Measurements from ENCODE around the gene SLC4A11.

GRCh38 chr20:3246682-3247081 is 7.7 kb upstream of the SLC4A11 start:
- TF ChIP-seq CTCF (IDR thresholded peaks at IDR 0.05; ENCODE audit: low read depth, low read length) (no peak), EZH2phosphoT487 (IDR thresholded peaks at IDR 0.05; ENCODE audit: low read depth) (no peak)
